ENCODE measurements around the gene U2AF2.

The U2AF2 gene

GRCh38 chr19:55622242-55622969 lies 32.4 kb upstream of the U2AF2 start:
- no peak for DNase-seq

DNA sequence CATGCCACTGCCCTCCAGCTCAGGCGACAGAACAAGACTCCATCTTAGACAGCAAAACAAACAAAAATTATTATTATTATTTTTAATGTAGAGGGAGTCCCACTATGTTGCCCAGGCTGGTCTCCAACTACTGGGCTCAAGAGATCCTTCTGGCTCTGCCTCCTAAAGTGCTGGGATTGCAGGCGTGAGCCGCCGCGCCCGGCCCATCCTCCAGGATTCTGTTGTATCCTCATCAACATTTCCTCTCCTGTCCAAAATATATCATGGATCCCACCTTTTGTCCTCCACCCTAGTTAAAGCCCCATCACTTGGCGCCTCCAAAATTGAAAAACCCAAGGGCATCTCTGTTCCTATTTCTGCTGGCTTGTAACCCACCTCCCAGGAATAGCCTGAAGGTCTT lies 31.7 kb upstream of the U2AF2 start:
- DNase-seq = no peak

DNA sequence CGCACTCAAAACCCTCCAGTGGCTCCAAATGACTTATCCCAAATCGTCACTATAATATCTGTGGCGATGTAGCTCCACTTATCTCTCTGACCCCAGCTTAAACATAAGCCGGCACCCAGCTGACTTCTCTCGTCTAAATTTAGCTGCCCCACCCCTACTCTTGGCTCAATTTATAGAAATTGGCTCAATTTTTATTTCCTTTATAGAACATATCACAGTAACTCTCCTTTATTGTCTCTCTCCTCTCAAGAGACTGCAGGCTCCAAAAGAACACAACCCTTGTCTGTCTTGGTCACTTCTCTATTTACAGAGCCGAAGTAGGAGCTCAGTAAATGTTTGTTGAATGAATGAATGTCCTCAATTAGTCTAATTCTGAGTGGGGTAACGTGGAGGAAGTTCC lies 31.3 kb upstream of the U2AF2 start:
- DNase-seq = no peak

GRCh38 chr19:55624109-55625003 lies 30.5 kb upstream of the U2AF2 start, which contains the start of gene ZNF784:
Gene ZNF784, minus strand, starts transcription at chr19:55624566. Its CDS starts 5 bp downstream, at chr19:55624561.
- peak; percentile 93 for DNase-seq

DNA sequence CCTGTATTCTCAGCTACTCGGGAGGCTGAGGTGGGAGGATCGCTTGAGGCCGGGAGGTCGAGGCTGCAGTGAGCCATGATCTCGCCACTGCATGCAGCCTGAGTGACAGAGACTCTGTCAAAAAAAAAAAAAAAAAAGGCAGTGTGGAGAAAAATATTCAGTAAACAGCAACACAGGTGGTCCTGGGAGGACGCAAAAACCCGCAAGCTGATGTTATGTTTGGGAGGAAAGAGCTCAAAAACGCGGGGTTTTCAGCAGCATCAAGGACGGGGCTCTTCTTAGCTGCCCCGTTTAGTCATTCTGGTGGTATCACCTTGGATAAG lies 29.9 kb upstream of the U2AF2 start:
- no peak for DNase-seq

GRCh38 chr19:55626350-55626749 lies 28.5 kb upstream of the U2AF2 start:
- DNase-seq = no peak

DNA sequence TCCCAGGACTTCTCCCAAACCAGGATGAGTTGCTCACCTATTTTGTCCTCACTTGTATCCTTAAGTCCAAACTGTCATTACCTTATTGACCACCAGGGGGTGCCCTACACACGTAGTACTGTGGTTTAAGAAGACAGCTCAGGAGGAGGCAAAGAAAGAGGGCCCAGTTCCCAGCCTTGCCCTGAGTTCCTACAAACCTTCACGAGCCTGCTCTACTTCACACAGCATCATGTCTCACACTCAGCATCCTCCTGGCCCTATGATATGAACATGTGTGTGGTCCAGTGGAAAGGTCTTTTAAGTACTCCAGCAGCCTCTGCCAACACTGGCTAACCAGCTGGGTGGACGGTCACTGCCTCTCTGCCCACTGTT lies 22.4 kb upstream of the U2AF2 start:
- DNase-seq = peak; percentile 64

DNA sequence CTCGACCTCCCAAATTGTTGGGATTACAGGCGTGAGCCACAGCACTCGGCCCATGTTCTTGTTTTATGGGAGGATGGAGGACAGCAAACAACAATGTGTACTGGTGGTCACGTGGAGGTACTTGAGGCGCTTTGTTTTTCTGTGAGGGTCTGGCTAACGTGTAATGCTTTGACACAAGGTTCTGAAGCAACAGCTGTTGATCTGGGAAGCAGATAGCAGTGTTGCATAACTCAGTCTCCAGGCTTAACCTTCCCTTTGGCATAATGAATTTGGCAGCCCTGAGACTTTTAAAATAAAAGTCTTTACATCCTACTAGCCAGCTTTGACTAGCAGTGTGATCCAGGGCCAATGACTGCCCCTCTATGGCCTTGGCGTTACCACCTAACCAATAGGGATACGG lies 21.0 kb upstream of the U2AF2 start:
- DNase-seq = no peak

- DNase-seq = no peak
Measured at GRCh38 chr19:55635334-55635717, 19.5 kb upstream of the U2AF2 start.

- DNase-seq = no peak
Measured at GRCh38 chr19:55635856-55636440, 18.9 kb upstream of the U2AF2 start.

GRCh38 chr19:55636723-55637122 lies 18.1 kb upstream of the U2AF2 start:
- no peak for DNase-seq

DNA sequence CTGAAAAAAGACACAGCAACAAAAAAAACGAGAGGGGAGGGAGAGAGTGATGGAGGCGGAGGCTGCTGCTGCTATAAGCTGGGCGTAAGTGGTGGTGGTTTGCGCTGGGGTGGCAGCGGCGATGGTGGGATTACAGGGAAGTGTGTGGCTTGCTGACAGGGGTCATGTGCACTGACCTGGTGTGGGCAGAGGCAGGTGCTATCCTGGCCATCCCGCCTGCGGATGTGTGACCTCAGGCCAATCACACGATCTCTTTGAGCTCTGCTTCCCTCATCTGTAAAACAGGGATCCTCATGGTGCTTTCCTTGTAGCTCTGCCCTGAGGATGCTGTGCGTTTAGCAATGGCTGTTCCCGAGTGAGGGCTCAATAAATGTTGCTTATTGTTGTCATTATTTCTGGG lies 17.3 kb upstream of the U2AF2 start:
- no peak for DNase-seq

DNA sequence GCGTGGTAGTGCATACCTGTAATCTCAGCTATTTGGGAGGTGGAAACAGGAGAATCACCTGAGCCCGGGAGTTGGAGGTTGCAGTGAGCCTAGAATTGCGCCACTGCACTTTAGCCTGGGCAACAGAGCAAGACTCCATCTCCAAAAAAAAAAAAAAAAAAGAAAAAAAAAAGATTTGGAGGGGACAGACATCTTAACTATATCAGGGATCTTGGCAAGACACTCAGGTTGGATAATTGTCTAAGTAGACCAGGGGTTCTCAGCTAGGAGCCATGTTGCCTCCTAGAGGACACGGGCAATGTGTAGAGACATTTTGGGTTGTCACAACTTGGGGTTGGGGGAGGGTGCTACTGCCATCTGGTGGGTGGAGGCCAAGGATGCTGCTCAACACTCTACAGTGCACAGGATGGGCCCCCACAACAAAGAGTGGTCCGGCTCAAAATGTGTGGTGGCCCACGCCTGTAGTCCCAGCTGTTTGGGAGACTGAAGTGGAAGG lies 15.9 kb upstream of the U2AF2 start:
- DNase-seq = no peak

DNA sequence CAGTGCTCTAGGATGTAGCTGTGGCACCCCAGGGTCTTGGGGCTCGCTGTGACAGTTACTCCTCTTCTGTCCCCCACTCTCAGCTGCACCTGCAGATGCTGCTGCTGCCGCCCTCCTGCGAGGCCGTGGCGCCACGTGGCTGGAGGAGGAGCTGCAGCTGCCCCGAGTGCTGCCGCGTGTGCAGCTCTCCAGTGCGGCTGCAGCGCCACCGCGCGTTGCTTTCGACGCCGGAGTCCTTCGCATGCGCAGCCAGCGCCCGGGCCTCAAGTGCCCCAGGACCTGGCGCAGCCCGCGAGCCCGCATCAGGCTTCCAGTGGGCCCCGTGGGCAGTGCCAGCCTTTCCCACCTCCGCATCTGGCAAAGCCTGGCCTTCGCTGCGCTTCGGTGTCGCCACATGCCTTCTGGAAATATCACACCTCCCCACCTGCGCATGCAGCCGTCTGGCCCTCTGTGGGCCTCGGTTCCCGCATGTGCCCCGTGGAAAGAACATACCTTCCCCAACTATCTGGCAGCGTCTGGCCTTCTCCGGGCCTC lies 14.7 kb upstream of the U2AF2 start:
- no peak for DNase-seq

DNA sequence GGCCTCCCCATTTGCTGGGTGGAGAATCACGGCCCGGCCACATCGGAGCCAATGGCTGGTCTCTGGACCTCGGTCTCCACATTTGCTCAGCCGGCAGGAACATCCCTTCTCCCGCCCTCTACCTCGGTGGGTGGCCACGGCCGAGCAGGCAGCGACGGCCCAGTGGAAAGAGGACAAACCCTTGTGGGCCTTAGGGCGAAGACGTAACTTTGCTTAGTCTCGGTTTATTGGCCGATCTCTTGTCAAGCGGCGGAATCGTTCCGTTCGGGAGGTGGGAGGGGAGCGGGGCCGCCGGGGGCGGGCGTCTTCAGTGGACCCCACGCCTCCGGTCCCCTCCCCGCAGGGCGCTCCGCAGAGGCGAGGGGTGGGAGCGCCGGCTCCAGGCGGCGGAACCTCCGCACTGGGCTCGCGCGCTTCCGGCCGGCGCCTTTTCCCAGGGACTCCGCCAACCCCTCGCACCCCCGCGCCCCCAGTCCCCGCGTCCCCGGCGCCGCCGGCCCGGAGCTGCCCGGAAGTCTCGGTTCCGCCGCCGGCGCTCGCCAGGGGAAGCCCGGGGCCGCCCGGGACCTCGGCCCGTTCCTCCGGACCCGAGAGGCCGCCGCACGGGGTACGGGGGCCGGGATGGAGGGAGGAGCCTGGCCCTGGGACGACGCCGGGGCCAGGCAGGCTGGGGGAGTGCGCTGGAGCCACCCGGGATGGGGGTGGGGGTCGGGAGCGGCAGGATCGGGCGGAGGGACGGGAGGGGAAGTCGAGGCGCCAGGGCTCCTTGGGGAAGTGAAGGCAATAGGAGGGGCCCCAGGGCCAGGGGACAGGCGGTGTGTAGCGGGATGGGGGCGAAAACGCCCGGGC lies 14.0 kb upstream of the U2AF2 start, which contains the start of gene ZNF580:
Gene ZNF580 (plus strand): TSS at position 426 of the 849 bp plus-strand sequence. CDS start 1,507 bp downstream, outside the sequence.
- peak; percentile 73 for DNase-seq

DNA sequence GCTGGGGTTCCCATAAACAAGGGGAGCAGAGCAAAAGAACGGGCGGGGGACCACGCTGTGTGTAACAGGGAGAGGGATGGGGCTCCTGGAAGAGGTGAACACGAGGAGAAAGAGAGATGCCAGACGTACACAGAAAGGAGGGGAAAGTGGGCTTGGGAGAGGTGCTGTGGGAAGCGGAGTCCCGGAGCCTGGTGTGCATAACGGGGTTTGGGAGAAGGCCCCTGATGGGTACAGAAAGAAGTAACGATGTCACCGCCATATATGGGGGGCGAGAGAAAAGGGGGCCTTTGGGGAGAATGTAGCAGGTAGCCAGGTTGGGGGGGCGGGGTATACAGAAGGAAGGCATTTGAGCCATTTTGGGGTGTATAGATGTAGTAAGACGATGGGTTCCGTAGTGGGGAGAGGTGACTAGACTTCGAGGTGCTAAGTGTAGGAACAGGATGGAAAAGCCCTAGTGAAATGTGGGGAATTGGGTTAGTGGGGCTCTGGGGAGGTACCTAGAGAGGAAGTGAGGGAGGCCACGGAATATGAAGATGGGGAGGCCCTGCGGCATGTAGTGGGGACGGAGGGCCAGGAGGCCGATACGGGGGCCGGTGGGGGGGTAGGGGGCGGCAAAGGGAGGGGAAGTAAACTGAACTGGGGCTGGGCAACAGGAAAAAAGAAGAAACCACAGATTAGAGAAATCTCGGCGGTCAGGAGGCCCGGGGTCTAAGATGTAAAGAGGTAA lies 13.2 kb upstream of the U2AF2 start:
- DNase-seq = peak; percentile 56

- no peak for DNase-seq
Measured at GRCh38 chr19:55642153-55643002, 12.5 kb upstream of the U2AF2 start.

GRCh38 chr19:55643003-55643886 lies 11.6 kb upstream of the U2AF2 start, which contains the start of gene ZNF581:
Gene ZNF581, plus strand, starts transcription at chr19:55643649. Its CDS starts 923 bp downstream, at chr19:55644572.
- DNase-seq = peak; percentile 72

- no peak for DNase-seq
Measured at GRCh38 chr19:55643887-55644176, 11.0 kb upstream of the U2AF2 start.
